ENCODE data around the gene SOX10.

The SOX10 gene

GRCh38 chr22:37929390-37929789 lies 55.0 kb downstream of the SOX10 start:
- DNase-seq = no peak

GRCh38 chr22:37927637-37927936 lies 56.8 kb downstream of the SOX10 start:
- DNase-seq = no peak

GRCh38 chr22:37926771-37927636 lies 57.4 kb downstream of the SOX10 start:
- DNase-seq = no peak

GRCh38 chr22:37926358-37926757 lies 58.0 kb downstream of the SOX10 start:
- DNase-seq = no peak

GRCh38 chr22:37925767-37926166 lies 58.6 kb downstream of the SOX10 start:
- no peak for DNase-seq

- DNase-seq = no peak
Measured at GRCh38 chr22:37925330-37925729, 59.0 kb downstream of the SOX10 start.

- DNase-seq = no peak
Measured at GRCh38 chr22:37924386-37925065, 59.8 kb downstream of the SOX10 start.

- DNase-seq = no peak
Measured at GRCh38 chr22:37923927-37924326, 60.4 kb downstream of the SOX10 start.

All from cortex of kidney (tissue), 1 donor.